Astrocyte (in vitro differentiated cells and primary cell): ENCODE results near the gene OR51F2. TPM values are rescaled to one million over a fixed set of nuclear protein-coding genes. Genes with fewer than 3 reads are reported as not detected.

Experiments used
- DNase-seq: peaks from one replicate; pipeline ENCODE4 v3.0.0-alpha.2; 2010; ENCODE audit warnings: low read depth
- FAIRE-seq: peaks from 2 replicates; lab custom pipeline; 2011; peaks lifted over from hg19 to GRCh38; lab: Jason Lieb, UNC
- H2AFZ ChIP-seq: 2 replicates; pipeline ENCODE4 v1.6.0; 2012; ENCODE audit warnings: low read depth, low read length, inconsistent platforms
- H3K27ac ChIP-seq: 2 replicates; pipeline ENCODE4 v1.5.1; 2011; ENCODE audit warnings: low read depth, low read length, inconsistent platforms
- H3K27me3 ChIP-seq: 2 replicates; pipeline ENCODE4 v1.6.0; 2011; ENCODE audit warnings: low read length, inconsistent platforms; ENCODE audit not compliant: insufficient read depth
- H3K36me3 ChIP-seq: 2 replicates; pipeline ENCODE4 v1.5.1; 2011; ENCODE audit warnings: low read length, inconsistent platforms; ENCODE audit not compliant: insufficient read depth
- H3K4me1 ChIP-seq: 2 replicates; pipeline ENCODE4 v1.5.1; 2011; ENCODE audit warnings: low read length, inconsistent platforms; ENCODE audit not compliant: insufficient read depth
- H3K4me2 ChIP-seq: 2 replicates; pipeline ENCODE4 v1.6.0; 2012; ENCODE audit warnings: low read length, inconsistent platforms
- H3K4me3 ChIP-seq: 2 replicates; pipeline ENCODE4 v1.5.1; 2011; ENCODE audit warnings: low read depth, mild to moderate bottlenecking, low read length, inconsistent platforms; ENCODE audit not compliant: insufficient read depth
- H3K79me2 ChIP-seq: 2 replicates; pipeline ENCODE4 v1.6.0; 2012; ENCODE audit warnings: mild to moderate bottlenecking, low read length, inconsistent platforms; ENCODE audit not compliant: insufficient read depth
- H3K9ac ChIP-seq: 2 replicates; pipeline ENCODE4 v1.6.0; 2012; ENCODE audit warnings: mild to moderate bottlenecking, low read length, inconsistent platforms
- H3K9me3 ChIP-seq: 2 replicates; pipeline ENCODE4 v1.5.1; 2012; ENCODE audit warnings: low read depth, mild to moderate bottlenecking, low read length, inconsistent platforms; ENCODE audit not compliant: insufficient read depth
- H4K20me1 ChIP-seq: 2 replicates; pipeline ENCODE4 v1.6.0; 2012; ENCODE audit warnings: low read length, inconsistent platforms; ENCODE audit not compliant: insufficient read depth
- H3K27ac Mint-ChIP-seq: one replicate; pipeline ENCODE4 v1.8.0; 2021; ENCODE audit warnings: mild to moderate bottlenecking, mixed read lengths; ENCODE audit not compliant: unreplicated experiment
- H3K27me3 Mint-ChIP-seq: one replicate; pipeline ENCODE4 v1.8.0; 2021; ENCODE audit warnings: low read depth, mixed read lengths; ENCODE audit not compliant: unreplicated experiment
- H3K36me3 Mint-ChIP-seq: one replicate; pipeline ENCODE4 v1.8.0; 2021; ENCODE audit warnings: low read depth, mixed read lengths; ENCODE audit not compliant: unreplicated experiment
- H3K4me1 Mint-ChIP-seq: one replicate; pipeline ENCODE4 v1.8.0; 2021; ENCODE audit warnings: low read depth, mixed read lengths; ENCODE audit not compliant: unreplicated experiment
- H3K4me3 Mint-ChIP-seq: one replicate; pipeline ENCODE4 v1.8.0; 2021; ENCODE audit warnings: mild to moderate bottlenecking, moderate library complexity, mixed read lengths; ENCODE audit not compliant: unreplicated experiment
- H3K9me3 Mint-ChIP-seq: one replicate; pipeline ENCODE4 v1.8.0; 2021; ENCODE audit warnings: mild to moderate bottlenecking, mixed read lengths; ENCODE audit not compliant: unreplicated experiment
- EZH2 ChIP-seq: IDR thresholded peaks from 2 replicates; pipeline ENCODE4 v1.6.1; 2012; ENCODE audit warnings: mild to moderate bottlenecking, low read length, inconsistent platforms; ENCODE audit not compliant: insufficient read depth
- total RNA-seq: library from RNA; stranded (reverse); gene quantifications from 2 replicates; pipeline ENCODE4 v1.2.1, GENCODE V29; 2021
- TF ChIP-seq, protein P1 (sequence below): IDR thresholded peaks from 2 replicates; pipeline ENCODE4 v1.5.1; 2011; ENCODE audit warnings: low read depth, mild to moderate bottlenecking, inconsistent platforms, low read length, moderate library complexity; ENCODE audit not compliant: insufficient read depth

OR51F2 gene
- total RNA-seq, 1 donor from 2014 or later, result not detected

DNA sequence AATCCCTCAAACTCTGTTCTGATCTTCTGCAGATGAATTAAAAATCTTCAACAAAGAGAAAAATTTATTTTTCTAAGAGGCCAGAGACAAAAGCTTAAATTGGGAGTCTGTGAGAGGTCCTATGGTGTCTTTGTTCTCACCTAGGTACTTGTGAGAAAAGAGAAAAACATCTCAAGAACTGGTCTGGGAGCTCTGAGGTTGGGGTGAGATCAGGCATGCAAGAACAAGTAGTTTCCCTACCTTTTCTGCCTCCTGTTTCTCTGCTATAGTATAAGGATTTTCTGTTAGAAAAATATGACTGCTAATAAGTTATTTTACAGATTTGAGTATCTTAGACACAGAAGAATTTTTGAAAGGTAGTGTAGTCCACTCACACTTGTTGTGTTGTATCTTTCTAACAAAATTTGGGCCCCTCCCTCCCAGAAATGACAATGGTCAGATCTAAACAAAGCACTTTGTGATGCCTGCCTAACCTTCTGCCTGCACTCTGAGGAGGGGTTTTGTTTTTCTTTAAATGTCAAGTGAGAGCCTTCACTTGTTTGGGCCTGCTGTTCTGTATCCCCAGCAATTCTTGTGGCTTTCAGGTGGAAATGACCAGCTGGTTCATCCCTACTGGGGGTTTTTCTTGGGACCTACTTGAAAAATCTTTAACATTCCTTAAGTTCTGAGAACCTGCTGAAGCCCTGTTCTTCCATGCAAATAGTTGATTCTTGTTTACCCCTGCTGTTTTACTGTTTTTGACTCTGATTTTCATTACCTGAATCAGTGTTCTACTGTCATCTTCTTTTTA, 41.5 kb downstream of the OR51F2 start:
- Histone ChIP-seq H3K4me1 (no peaks in the 10 kb centered on the region), H3K27ac (no peak overlapping the region), H3K27me3 (no peaks in the 10 kb centered on the region), H2AFZ (no peak overlapping the region), H3K79me2 (no peaks in the 10 kb centered on the region), H3K4me3 (no peak overlapping the region), H3K4me2 (no peak overlapping the region), H3K9me3 (no peaks in the 10 kb centered on the region), H4K20me1 (no peaks in the 10 kb centered on the region), H3K36me3 (no peaks in the 10 kb centered on the region), H3K9ac (no peak overlapping the region)
- Mint-ChIP-seq H3K27ac (no peak overlapping the region), H3K36me3 (no peaks in the 10 kb centered on the region), H3K9me3 (peaks cover 2% of the 10 kb centered on the region), H3K4me3 (no peak overlapping the region), H3K27me3 (no peaks in the 10 kb centered on the region), H3K4me1 (no peaks in the 10 kb centered on the region)
- FAIRE-seq (no peak), DNase-seq (no peak)
- TF ChIP-seq, protein P1, sequence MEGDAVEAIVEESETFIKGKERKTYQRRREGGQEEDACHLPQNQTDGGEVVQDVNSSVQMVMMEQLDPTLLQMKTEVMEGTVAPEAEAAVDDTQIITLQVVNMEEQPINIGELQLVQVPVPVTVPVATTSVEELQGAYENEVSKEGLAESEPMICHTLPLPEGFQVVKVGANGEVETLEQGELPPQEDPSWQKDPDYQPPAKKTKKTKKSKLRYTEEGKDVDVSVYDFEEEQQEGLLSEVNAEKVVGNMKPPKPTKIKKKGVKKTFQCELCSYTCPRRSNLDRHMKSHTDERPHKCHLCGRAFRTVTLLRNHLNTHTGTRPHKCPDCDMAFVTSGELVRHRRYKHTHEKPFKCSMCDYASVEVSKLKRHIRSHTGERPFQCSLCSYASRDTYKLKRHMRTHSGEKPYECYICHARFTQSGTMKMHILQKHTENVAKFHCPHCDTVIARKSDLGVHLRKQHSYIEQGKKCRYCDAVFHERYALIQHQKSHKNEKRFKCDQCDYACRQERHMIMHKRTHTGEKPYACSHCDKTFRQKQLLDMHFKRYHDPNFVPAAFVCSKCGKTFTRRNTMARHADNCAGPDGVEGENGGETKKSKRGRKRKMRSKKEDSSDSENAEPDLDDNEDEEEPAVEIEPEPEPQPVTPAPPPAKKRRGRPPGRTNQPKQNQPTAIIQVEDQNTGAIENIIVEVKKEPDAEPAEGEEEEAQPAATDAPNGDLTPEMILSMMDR, result no peak
- no peak for TF ChIP-seq EZH2

GRCh38 chr11:4863876-4864275, 42.8 kb downstream of the OR51F2 start:
- Histone ChIP-seq H4K20me1 (no peaks in the 10 kb centered on the region), H3K4me2 (no peak overlapping the region), H3K36me3 (no peaks in the 10 kb centered on the region), H3K4me3 (no peak overlapping the region), H3K9ac (no peak overlapping the region), H2AFZ (no peak overlapping the region), H3K27me3 (no peaks in the 10 kb centered on the region), H3K27ac (no peak overlapping the region), H3K79me2 (no peaks in the 10 kb centered on the region), H3K9me3 (no peaks in the 10 kb centered on the region), H3K4me1 (no peaks in the 10 kb centered on the region)
- Mint-ChIP-seq H3K27me3 (no peaks in the 10 kb centered on the region), H3K27ac (no peak overlapping the region), H3K9me3 (peaks cover 2% of the 10 kb centered on the region), H3K4me3 (no peak overlapping the region), H3K36me3 (no peaks in the 10 kb centered on the region), H3K4me1 (no peaks in the 10 kb centered on the region)
- TF ChIP-seq, protein P1, result no peak
- no peak for TF ChIP-seq EZH2
- DNase-seq, result no peak
- no peak for FAIRE-seq

GRCh38 chr11:4865855-4866254, 44.7 kb downstream of the OR51F2 start:
- Histone ChIP-seq H3K79me2 (no peaks in the 10 kb centered on the region), H3K9me3 (no peaks in the 10 kb centered on the region), H3K4me2 (no peak overlapping the region), H3K4me1 (no peaks in the 10 kb centered on the region), H4K20me1 (no peaks in the 10 kb centered on the region), H3K36me3 (no peaks in the 10 kb centered on the region), H3K27me3 (no peaks in the 10 kb centered on the region), H2AFZ (no peak overlapping the region), H3K27ac (no peak overlapping the region), H3K9ac (no peak overlapping the region), H3K4me3 (no peak overlapping the region)
- FAIRE-seq (no peak), DNase-seq (no peak)
- no peak overlapping the region for H3K4me3 Mint-ChIP-seq
- no peaks in the 10 kb centered on the region for H3K4me1 Mint-ChIP-seq
- H3K27ac Mint-ChIP-seq, result no peak overlapping the region
- no peak for TF ChIP-seq EZH2
- TF ChIP-seq, protein P1, result no peak
- no peaks in the 10 kb centered on the region for H3K36me3 Mint-ChIP-seq
- no peaks in the 10 kb centered on the region for H3K27me3 Mint-ChIP-seq
- H3K9me3 Mint-ChIP-seq, result peaks cover 4% of the 10 kb centered on the region
